OCI-LY3 (cell line): Measurements from ENCODE around the gene COPB2.

ENCODE experiments used
- EZH2phosphoT487 ChIP-seq: fragments of 200-600 bp; shearing (Covaris generic); IDR thresholded peaks from 2 replicates; pipeline ENCODE4 v1.6.1; 2018; ENCODE audit warnings: antibody characterized with exemption, mixed run types, low read depth
- TF ChIP-seq, protein P1 (sequence below): fragments of 200-600, 300-600 bp; sonication (generic); IDR thresholded peaks from 2 replicates; pipeline ENCODE4 v1.5.1; 2014; ENCODE audit warnings: antibody characterized with exemption, low read length, low read depth

- TF ChIP-seq, protein P1, sequence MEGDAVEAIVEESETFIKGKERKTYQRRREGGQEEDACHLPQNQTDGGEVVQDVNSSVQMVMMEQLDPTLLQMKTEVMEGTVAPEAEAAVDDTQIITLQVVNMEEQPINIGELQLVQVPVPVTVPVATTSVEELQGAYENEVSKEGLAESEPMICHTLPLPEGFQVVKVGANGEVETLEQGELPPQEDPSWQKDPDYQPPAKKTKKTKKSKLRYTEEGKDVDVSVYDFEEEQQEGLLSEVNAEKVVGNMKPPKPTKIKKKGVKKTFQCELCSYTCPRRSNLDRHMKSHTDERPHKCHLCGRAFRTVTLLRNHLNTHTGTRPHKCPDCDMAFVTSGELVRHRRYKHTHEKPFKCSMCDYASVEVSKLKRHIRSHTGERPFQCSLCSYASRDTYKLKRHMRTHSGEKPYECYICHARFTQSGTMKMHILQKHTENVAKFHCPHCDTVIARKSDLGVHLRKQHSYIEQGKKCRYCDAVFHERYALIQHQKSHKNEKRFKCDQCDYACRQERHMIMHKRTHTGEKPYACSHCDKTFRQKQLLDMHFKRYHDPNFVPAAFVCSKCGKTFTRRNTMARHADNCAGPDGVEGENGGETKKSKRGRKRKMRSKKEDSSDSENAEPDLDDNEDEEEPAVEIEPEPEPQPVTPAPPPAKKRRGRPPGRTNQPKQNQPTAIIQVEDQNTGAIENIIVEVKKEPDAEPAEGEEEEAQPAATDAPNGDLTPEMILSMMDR, result no peak
- no peak for TF ChIP-seq EZH2phosphoT487
Measured at GRCh38 chr3:139388821-139389551, 461 bp downstream of the COPB2 start.
